Vagina (tissue), 2 donors: Measurements from ENCODE around the gene CRAMP1.
"Not testable (repeated sequence)": the region's sequence is repeated elsewhere in the genome, so short reads cannot be mapped to it uniquely, and the experiment has no call there.

Experiments
- CTCF ChIP-seq, 3 experiments: fragments of 450-650 bp in 2 of 3; fragments of 200-600 bp in 1 of 3; sonication (generic) in 1 of 3; IDR thresholded peaks; one replicate each; pipeline ENCODE4 v1.5.1; 2017 to 2019; ENCODE audit warnings: antibody characterized with exemption in 3 of 3, mild to moderate bottlenecking in 2 of 3, moderate library complexity in 2 of 3
- POLR2A ChIP-seq, 2 donors: fragments of 450-650 bp; IDR thresholded peaks; one replicate each; pipeline ENCODE4 v1.6.1; 2017; ENCODE audit warnings: antibody characterized with exemption in 2 of 2, mild to moderate bottlenecking in 2 of 2, moderate library complexity in 2 of 2
- POLR2AphosphoS5 ChIP-seq, 2 donors: sonication (generic); formaldehyde crosslinking; IDR thresholded peaks; one replicate each; pipeline ENCODE4 v1.9.0; 2017; ENCODE audit warnings: antibody characterized with exemption in 2 of 2, mild to moderate bottlenecking in 2 of 2, low read depth in 1 of 2; ENCODE audit not compliant: insufficient read depth in 1 of 2

- not testable (repeated sequence) for TF ChIP-seq POLR2AphosphoS5 (IDR thresholded peaks at IDR 0.05; ENCODE audit: insufficient read depth in 1 of 2, low read depth in 1 of 2); POLR2A (IDR thresholded peaks at IDR 0.05); CTCF (IDR thresholded peaks at IDR 0.05)
Measured at GRCh38 chr16:1718236-1718635, 106.1 kb downstream of the CRAMP1 start.
